ENCODE results near the gene SPA17. TPM values are rescaled to one million over a fixed set of nuclear protein-coding genes. Genes with fewer than 3 reads are reported as not detected.

The SPA17 gene
- total and polyA plus RNA-seq, 2 of the 8 experiments (the other 6 are each of a cell fraction or from before 2014, with no cell fraction given) = 3.7 to 5.2 TPM

DNA sequence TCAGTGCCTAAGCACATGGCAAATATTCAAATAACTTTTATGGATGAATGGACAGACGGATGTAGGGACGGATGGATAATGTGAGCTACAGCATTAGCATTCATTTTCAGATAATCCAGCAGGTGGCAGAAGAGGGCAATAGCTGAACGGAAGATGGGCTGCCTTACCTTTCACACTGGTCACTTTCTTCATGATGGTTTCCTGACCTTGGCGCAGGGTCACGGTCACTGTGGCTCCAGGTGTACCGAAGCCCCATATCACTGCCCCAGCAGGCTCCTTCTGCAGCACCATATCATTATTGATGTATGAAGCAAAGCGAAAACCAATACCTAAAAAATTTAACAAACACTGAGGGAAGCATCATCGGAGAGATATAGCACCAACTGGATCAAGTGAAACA is 4.5 kb upstream of the SPA17 start (continued):
- TF ChIP-seq EZH2 (IDR thresholded peaks at IDR 0.05; ENCODE audit: low read depth, low read length, severe bottlenecking) = peak; percentile 34

Data from H1 (cell line).